Fibroblast of lung (primary cell): ENCODE results near the gene FCRL3.

Experiments
- CTCF ChIP-seq, 2 donors: IDR thresholded peaks in 1 of 2; conservative IDR thresholded peaks in 1 of 2; 1 replicate in 1 of 2; 2 replicates in 1 of 2; pipeline ENCODE4 v1.5.1; 2011 to 2012; ENCODE audit warnings: low read length in 2 of 2, control low read depth in 1 of 2, inconsistent platforms in 1 of 2, low read depth in 1 of 2, mild to moderate bottlenecking in 1 of 2
- EZH2 ChIP-seq: IDR thresholded peaks from 2 replicates; pipeline ENCODE4 v1.5.1; 2012; ENCODE audit warnings: low read length, control low read depth, mild to moderate bottlenecking; ENCODE audit errors: missing control alignments

GRCh38 chr1:157678721-157679120 lies 21.8 kb downstream of the FCRL3 start:
- no peak for TF ChIP-seq CTCF (conservative IDR thresholded peaks at IDR 0.05 in 1 of 2, IDR thresholded peaks at IDR 0.05 in 1 of 2; ENCODE audit: low read depth in 1 of 2, low read length in 2 of 2)
- no peak for TF ChIP-seq EZH2
